WI38 (cell line): ENCODE data around the gene WASF3.
"Not testable (repeated sequence)": the region's sequence is repeated elsewhere in the genome, so short reads cannot be mapped to it uniquely, and the experiment has no call there.

Experiments
- H3K4me3 ChIP-seq: 2 replicates; pipeline ENCODE4 v1.5.1; 2011; ENCODE audit warnings: low read depth, mild to moderate bottlenecking, control low read depth, low read length
- TF ChIP-seq, protein P1 (sequence below): IDR thresholded peaks from 2 replicates; pipeline ENCODE4 v1.5.1; 2012; ENCODE audit warnings: low read depth, mild to moderate bottlenecking, control low read depth, low read length

WASF3 gene

DNA sequence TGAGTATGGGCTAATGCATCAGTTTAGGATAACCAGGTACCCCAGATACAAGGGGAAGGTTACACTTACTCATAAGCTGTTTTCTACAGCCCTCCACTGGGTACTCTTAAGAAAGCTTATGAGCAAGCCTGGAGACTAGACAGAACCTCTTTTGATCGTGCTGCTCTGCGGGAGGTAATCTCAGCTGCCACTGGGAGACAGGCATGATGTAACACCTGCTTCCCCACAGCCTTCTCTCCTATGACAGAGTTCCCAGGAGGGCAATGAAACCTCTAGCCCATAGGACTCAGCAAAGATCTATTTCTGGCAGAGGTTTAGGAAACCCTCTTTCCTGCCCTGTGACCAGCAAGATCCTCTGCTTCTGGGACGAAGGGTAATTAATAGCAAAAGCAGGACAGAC is 65.6 kb downstream of the WASF3 start:
- TF ChIP-seq, protein P1, sequence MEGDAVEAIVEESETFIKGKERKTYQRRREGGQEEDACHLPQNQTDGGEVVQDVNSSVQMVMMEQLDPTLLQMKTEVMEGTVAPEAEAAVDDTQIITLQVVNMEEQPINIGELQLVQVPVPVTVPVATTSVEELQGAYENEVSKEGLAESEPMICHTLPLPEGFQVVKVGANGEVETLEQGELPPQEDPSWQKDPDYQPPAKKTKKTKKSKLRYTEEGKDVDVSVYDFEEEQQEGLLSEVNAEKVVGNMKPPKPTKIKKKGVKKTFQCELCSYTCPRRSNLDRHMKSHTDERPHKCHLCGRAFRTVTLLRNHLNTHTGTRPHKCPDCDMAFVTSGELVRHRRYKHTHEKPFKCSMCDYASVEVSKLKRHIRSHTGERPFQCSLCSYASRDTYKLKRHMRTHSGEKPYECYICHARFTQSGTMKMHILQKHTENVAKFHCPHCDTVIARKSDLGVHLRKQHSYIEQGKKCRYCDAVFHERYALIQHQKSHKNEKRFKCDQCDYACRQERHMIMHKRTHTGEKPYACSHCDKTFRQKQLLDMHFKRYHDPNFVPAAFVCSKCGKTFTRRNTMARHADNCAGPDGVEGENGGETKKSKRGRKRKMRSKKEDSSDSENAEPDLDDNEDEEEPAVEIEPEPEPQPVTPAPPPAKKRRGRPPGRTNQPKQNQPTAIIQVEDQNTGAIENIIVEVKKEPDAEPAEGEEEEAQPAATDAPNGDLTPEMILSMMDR = no peak
- H3K4me3 ChIP-seq = no peak overlapping the region

DNA sequence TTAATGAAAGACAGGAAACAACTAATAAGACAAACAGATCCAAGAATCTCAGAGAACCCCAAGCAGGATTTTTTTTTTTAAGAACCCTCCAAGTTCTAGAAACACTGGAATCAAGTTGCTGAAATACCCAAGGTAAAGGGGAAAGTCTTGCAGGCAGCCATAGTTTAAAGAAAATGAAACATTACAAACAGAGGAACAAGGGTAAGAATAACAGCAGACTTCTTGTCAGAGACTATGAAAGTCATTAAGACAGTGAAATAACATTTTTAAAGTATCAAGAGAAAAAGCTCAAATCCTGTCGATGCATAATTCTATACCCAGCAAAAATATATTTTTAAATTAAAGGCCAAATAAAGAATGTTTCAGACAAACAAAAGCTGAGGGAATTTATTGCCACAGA is 67.1 kb downstream of the WASF3 start:
- H3K4me3 ChIP-seq = no peak overlapping the region
- TF ChIP-seq, protein P1 = no peak

DNA sequence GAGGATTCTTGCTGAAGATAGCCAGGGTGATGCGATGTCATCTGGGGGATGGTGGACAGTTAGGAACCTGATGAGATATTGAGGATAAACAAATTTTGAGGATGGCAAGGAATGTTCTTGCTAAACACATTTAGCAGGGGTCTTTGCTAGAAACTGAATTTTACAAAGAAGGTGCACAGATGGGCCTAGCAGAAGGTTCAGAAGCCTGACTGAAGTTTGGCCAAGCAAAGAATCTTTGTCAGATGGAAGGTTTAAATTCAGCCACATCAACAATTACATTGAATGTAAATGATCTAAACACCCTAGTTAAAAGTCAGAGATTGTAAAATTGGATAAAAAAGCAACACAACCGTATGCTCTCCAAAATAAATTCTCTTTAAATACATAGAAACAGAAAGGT is 68.8 kb downstream of the WASF3 start:
- H3K4me3 ChIP-seq = no peak overlapping the region
- TF ChIP-seq, protein P1 = no peak

DNA sequence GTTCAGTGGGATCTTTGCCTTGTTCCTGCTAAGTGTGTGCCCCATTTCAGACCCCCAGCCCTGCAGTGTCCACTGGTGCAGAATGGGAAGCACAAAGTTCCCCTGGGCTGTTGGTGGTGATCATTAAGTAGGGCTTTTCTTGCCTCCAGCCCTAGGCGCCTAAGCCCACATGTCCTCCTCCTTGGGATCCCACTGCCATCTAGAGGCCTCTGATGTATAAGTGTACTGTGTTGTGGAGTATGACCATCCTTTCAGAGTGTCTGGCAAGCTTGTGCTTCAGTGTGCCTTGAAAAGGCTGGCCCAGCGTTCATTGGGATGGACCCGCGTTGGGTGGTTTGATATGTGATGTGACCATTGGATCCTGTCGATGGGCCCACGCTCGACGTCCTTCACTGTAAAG is 71.2 kb downstream of the WASF3 start:
- TF ChIP-seq, protein P1 = peak; percentile 32
- no peak overlapping the region for H3K4me3 ChIP-seq

DNA sequence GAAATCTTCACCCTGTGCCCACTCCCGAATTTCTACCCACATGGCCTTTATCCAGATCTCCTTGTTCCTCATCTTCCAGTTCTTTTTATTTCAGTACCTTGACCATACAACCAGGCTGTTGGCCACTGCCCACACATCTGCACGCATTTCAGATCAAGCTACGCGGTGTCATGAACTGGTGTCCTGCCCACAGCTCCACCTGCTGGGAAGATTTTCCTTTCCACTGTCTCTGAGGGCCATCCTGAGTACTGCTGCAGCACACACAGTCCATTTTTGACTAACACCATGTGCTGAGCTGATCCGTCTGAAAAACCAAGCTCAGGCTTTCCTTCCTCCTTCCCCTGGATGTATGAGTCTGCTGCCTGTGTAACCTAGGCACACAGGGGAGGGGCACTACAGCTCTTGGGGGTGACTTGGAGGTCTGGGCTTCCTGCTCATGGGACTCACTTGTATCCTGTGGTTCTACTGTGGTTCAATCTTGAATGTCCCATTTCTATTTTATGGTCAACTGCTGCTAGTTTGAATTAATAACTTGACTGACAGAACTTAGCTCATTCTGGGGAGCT is 71.9 kb downstream of the WASF3 start:
- TF ChIP-seq, protein P1 = no peak
- no peak overlapping the region for H3K4me3 ChIP-seq

DNA sequence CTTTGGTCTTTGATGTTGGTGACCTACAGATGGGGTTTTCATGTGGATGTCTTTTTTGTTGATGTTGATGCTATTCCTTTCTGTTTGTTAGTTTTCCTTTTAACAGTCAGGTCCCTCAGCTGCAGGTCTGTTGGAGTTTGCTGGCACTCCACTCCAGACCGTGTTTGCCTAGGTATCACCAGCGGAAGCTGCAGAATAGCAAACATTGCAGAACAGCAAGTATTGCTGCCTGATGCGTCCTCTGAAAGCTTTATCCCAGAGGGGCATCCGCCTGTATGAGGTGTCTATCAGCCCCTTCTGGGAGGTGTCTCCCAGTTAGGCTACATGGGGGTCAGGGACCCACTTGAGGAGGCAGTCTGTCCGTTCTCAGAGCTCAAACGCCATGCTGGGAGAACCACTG is 78.2 kb downstream of the WASF3 start:
- not testable (repeated sequence) for H3K4me3 ChIP-seq

DNA sequence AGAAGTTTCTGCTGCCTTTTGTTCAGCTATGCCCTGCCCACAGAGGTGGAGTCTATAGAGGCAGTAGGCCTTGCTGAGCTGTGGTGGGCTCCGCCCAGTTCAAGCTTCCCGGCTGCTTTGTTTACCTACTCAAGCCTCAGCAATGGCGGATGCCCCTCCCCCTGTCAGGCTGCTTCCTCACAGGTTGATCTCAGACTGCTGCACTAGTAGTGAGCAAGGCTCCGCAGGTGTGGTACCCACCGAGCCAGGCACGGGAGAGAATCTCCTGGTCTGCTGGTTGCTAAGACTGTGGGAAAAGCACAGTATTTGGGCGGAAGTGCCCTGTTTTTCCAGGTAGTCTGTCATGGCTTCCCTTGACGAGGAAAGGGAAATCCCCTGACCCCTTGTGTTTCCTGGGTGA is 78.6 kb downstream of the WASF3 start:
- H3K4me3 ChIP-seq = not testable (repeated sequence)

DNA sequence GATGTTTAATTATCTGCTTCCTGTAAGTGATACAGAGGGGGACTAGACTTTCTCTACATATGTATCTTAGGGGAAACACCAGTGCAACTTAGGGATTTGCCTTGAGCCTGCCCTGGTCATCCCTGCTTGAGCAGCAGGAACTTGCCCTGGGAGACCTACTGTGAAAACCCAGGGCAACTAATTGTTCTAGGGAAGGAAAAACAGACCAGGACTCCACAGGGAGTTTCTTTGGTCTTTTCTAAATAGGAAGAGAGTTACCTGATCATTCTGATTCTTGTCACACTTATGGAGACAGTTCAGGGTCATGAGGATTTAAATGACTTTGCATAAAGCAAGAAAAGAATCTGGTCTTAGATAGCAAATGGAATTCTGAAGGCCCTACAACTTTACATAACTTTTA is 89.1 kb downstream of the WASF3 start:
- H3K4me3 ChIP-seq = no peak overlapping the region

More for the DNA sequence above, 89.1 kb downstream of the WASF3 start:
- TF ChIP-seq, protein P1 = no peak
